B cell (primary cell): ENCODE data around the gene BTNL9.

ENCODE experiments used
- EZH2 ChIP-seq: IDR thresholded peaks from 2 replicates; pipeline ENCODE4 v1.6.1; 2012; ENCODE audit warnings: borderline replicate concordance, low read depth, mild to moderate bottlenecking, moderate library complexity, low read length; ENCODE audit not compliant: insufficient read depth, poor library complexity, severe bottlenecking
- TF ChIP-seq, protein P1 (sequence below): fragments of 200-600 bp; IDR thresholded peaks from one replicate; pipeline ENCODE4 v1.8.0; 2022; ENCODE audit warnings: antibody characterized with exemption, mild to moderate bottlenecking

- TF ChIP-seq, protein P1, sequence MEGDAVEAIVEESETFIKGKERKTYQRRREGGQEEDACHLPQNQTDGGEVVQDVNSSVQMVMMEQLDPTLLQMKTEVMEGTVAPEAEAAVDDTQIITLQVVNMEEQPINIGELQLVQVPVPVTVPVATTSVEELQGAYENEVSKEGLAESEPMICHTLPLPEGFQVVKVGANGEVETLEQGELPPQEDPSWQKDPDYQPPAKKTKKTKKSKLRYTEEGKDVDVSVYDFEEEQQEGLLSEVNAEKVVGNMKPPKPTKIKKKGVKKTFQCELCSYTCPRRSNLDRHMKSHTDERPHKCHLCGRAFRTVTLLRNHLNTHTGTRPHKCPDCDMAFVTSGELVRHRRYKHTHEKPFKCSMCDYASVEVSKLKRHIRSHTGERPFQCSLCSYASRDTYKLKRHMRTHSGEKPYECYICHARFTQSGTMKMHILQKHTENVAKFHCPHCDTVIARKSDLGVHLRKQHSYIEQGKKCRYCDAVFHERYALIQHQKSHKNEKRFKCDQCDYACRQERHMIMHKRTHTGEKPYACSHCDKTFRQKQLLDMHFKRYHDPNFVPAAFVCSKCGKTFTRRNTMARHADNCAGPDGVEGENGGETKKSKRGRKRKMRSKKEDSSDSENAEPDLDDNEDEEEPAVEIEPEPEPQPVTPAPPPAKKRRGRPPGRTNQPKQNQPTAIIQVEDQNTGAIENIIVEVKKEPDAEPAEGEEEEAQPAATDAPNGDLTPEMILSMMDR = no peak
- TF ChIP-seq EZH2 = no peak
Observed at GRCh38 chr5:181070523-181070922, 30.5 kb downstream of the BTNL9 start.
